SK-N-SH treated with all-trans-retinoic acid at 6 μM for 48 hours (cell line): ENCODE measurements around the gene MOG.

ENCODE experiments used
- ARNTL ChIP-seq: fragments of 450-650 bp; formaldehyde crosslinking; IDR thresholded peaks from 2 replicates; pipeline ENCODE4 v1.5.0; 2020; ENCODE audit warnings: low read depth, mild to moderate bottlenecking, moderate library complexity, borderline replicate concordance
- BACH2 ChIP-seq: fragments of 250-450 bp; sonication (Bioruptor Pico); IDR thresholded peaks from 2 replicates; pipeline ENCODE4 v1.9.0; 2021; ENCODE audit warnings: mild to moderate bottlenecking, borderline replicate concordance
- CSDC2 ChIP-seq: fragments of 250-450 bp; sonication (Bioruptor Pico); IDR thresholded peaks from 2 replicates; pipeline ENCODE4 v1.5.0; 2020; ENCODE audit warnings: mild to moderate bottlenecking, moderate library complexity
- GLIS3 ChIP-seq: fragments of 250-450 bp; sonication (Bioruptor Pico); IDR thresholded peaks from 2 replicates; pipeline ENCODE4 v1.5.0; 2020; ENCODE audit warnings: mild to moderate bottlenecking, moderate library complexity
- ISL1 ChIP-seq: fragments of 250-450 bp; sonication (Bioruptor Pico); IDR thresholded peaks from 2 replicates; pipeline ENCODE4 v2.1.2; 2022; ENCODE audit warnings: mild to moderate bottlenecking, moderate library complexity
- TCF4 ChIP-seq: fragments of 250-450 bp; sonication (Bioruptor Pico); IDR thresholded peaks from 2 replicates; pipeline ENCODE4 v1.8.0; 2021; ENCODE audit warnings: mild to moderate bottlenecking, moderate library complexity, borderline replicate concordance
- TOX ChIP-seq: fragments of 250-450 bp; sonication (Bioruptor Pico); IDR thresholded peaks from 2 replicates; pipeline ENCODE4 v1.8.0; 2021; ENCODE audit warnings: mild to moderate bottlenecking, moderate library complexity, borderline replicate concordance
- ZFP30 ChIP-seq: fragments of 450-650 bp; formaldehyde crosslinking; IDR thresholded peaks from 2 replicates; pipeline ENCODE4 v1.5.0; 2022; ENCODE audit warnings: mild to moderate bottlenecking, moderate library complexity
- ZNF565 ChIP-seq: fragments of 450-650 bp; formaldehyde crosslinking; conservative IDR thresholded peaks from 2 replicates; pipeline ENCODE4 v1.5.0; 2020; ENCODE audit warnings: low read depth, mild to moderate bottlenecking, moderate library complexity
- ZNF8 ChIP-seq: fragments of 450-650 bp; formaldehyde crosslinking; IDR thresholded peaks from 2 replicates; pipeline ENCODE4 v1.5.0; 2020; ENCODE audit warnings: mild to moderate bottlenecking, moderate library complexity
- TF ChIP-seq, protein P1 (sequence below): fragments of 250-450 bp; sonication (Bioruptor Pico); IDR thresholded peaks from 2 replicates; pipeline ENCODE4 v1.5.1; 2020; ENCODE audit warnings: low read depth, mild to moderate bottlenecking, moderate library complexity
- TF ChIP-seq, protein P2 (sequence below): fragments of 250-450 bp; sonication (Bioruptor Pico); IDR thresholded peaks from 2 replicates; pipeline ENCODE4 v1.8.0; 2020; ENCODE audit warnings: mild to moderate bottlenecking, moderate library complexity, borderline replicate concordance
- TF ChIP-seq, protein P3 (sequence below): fragments of 250-450 bp; sonication (Bioruptor Pico); IDR thresholded peaks from 2 replicates; pipeline ENCODE4 v1.5.1; 2021; ENCODE audit warnings: mild to moderate bottlenecking, moderate library complexity
- TF ChIP-seq, protein P4 (sequence below): fragments of 250-450 bp; sonication (Bioruptor Pico); IDR thresholded peaks from 2 replicates; pipeline ENCODE4 v1.5.0; 2020; ENCODE audit warnings: mild to moderate bottlenecking, moderate library complexity

DNA sequence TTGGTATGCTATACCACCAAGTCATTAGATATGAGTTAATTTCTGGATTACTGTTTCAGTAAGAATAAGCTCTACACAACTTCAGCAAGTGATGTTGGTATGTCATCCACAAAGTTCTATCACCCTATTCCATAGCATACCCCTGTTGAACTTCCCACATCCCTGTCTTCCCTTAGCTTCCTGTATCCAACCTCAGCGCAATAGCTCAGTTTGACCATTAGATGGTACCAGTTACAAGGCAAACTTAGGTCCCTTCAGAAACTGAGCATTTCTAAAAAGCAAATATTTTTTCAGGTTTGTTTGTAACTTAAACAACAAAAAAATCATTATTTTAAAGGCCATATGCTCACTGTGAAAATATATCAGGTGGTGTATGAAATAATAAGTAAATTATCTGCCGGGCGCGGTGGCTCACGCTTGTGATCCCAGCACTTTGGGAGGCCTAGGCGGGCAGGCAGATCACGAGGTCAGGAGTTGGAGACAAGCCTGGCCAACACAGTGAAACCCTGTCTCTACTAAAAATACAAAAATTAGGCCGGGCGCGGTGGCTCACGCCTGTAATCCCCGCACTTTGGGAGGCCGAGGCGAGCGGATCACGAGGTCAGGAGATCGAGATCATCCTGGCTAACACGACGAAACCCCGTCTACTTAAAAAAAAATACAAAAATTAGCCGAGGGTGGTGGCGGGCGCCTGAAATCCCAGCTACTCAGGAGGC lies 8.8 kb upstream of the MOG start:
- TF ChIP-seq TCF4: no peak
- TF ChIP-seq ARNTL: no peak
- no peak for TF ChIP-seq CSDC2
- TF ChIP-seq, protein P1, sequence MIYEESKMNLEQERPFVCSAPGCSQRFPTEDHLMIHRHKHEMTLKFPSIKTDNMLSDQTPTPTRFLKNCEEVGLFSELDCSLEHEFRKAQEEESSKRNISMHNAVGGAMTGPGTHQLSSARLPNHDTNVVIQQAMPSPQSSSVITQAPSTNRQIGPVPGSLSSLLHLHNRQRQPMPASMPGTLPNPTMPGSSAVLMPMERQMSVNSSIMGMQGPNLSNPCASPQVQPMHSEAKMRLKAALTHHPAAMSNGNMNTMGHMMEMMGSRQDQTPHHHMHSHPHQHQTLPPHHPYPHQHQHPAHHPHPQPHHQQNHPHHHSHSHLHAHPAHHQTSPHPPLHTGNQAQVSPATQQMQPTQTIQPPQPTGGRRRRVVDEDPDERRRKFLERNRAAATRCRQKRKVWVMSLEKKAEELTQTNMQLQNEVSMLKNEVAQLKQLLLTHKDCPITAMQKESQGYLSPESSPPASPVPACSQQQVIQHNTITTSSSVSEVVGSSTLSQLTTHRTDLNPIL (CRISPR knock-in tag): no peak
- TF ChIP-seq, protein P2, sequence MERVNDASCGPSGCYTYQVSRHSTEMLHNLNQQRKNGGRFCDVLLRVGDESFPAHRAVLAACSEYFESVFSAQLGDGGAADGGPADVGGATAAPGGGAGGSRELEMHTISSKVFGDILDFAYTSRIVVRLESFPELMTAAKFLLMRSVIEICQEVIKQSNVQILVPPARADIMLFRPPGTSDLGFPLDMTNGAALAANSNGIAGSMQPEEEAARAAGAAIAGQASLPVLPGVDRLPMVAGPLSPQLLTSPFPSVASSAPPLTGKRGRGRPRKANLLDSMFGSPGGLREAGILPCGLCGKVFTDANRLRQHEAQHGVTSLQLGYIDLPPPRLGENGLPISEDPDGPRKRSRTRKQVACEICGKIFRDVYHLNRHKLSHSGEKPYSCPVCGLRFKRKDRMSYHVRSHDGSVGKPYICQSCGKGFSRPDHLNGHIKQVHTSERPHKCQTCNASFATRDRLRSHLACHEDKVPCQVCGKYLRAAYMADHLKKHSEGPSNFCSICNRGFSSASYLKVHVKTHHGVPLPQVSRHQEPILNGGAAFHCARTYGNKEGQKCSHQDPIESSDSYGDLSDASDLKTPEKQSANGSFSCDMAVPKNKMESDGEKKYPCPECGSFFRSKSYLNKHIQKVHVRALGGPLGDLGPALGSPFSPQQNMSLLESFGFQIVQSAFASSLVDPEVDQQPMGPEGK: no peak
- TF ChIP-seq, protein P3, sequence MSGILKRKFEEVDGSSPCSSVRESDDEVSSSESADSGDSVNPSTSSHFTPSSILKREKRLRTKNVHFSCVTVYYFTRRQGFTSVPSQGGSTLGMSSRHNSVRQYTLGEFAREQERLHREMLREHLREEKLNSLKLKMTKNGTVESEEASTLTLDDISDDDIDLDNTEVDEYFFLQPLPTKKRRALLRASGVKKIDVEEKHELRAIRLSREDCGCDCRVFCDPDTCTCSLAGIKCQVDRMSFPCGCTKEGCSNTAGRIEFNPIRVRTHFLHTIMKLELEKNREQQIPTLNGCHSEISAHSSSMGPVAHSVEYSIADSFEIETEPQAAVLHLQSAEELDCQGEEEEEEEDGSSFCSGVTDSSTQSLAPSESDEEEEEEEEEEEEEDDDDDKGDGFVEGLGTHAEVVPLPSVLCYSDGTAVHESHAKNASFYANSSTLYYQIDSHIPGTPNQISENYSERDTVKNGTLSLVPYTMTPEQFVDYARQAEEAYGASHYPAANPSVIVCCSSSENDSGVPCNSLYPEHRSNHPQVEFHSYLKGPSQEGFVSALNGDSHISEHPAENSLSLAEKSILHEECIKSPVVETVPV (CRISPR knock-in tag): no peak
- TF ChIP-seq ZNF8 (CRISPR knock-in tag): no peak
- TF ChIP-seq GLIS3 (CRISPR knock-in tag): no peak
- no peak for TF ChIP-seq TOX (CRISPR knock-in tag)
- no peak for TF ChIP-seq BACH2 (CRISPR knock-in tag)
- no peak for TF ChIP-seq ZNF565 (CRISPR knock-in tag)
- TF ChIP-seq, protein P4, sequence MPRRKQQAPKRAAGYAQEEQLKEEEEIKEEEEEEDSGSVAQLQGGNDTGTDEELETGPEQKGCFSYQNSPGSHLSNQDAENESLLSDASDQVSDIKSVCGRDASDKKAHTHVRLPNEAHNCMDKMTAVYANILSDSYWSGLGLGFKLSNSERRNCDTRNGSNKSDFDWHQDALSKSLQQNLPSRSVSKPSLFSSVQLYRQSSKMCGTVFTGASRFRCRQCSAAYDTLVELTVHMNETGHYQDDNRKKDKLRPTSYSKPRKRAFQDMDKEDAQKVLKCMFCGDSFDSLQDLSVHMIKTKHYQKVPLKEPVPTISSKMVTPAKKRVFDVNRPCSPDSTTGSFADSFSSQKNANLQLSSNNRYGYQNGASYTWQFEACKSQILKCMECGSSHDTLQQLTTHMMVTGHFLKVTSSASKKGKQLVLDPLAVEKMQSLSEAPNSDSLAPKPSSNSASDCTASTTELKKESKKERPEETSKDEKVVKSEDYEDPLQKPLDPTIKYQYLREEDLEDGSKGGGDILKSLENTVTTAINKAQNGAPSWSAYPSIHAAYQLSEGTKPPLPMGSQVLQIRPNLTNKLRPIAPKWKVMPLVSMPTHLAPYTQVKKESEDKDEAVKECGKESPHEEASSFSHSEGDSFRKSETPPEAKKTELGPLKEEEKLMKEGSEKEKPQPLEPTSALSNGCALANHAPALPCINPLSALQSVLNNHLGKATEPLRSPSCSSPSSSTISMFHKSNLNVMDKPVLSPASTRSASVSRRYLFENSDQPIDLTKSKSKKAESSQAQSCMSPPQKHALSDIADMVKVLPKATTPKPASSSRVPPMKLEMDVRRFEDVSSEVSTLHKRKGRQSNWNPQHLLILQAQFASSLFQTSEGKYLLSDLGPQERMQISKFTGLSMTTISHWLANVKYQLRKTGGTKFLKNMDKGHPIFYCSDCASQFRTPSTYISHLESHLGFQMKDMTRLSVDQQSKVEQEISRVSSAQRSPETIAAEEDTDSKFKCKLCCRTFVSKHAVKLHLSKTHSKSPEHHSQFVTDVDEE: no peak
- TF ChIP-seq ZFP30 (CRISPR knock-in tag): no peak
- TF ChIP-seq ISL1 (CRISPR knock-in tag): no peak
